ENCODE data around the gene PCDHGB6. TPM values are rescaled to one million over a fixed set of nuclear protein-coding genes. Genes with fewer than 3 reads are reported as not detected.
A peak's percentile ranks its signal among the peaks of the same experiment; 100 is the strongest.
"Not testable (repeated sequence)": the region's sequence is repeated elsewhere in the genome, so short reads cannot be mapped to it uniquely, and the experiment has no call there.

Gene PCDHGB6
- total RNA-seq, 1 experiment from 2014 or later: 0.22 TPM

DNA sequence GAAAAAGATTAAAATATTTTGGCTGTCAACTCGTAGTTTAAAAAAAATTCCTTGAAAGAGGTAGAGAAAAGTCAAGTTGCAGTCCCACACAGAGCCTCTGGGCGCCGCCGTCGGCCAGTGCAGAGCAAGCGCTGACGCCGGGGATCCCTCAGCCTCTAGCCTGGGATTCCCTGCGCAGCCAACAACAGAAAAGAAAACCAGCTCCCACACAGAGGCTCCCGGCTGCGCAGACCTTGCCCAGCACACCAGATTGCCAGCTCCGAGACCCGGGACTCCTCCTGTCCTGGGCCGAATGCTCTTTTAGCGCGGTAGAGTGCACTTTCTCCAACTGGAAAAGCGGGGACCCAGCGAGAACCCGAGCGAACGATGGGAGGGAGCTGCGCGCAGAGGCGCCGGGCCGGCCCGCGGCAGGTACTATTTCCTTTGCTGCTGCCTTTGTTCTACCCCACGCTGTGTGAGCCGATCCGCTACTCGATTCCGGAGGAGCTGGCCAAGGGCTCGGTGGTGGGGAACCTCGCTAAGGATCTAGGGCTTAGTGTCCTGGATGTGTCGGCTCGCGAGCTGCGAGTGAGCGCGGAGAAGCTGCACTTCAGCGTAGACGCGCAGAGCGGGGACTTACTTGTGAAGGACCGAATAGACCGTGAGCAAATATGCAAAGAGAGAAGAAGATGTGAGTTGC lies 9.8 kb downstream of the PCDHGB6 start, which contains the start of gene PCDHGB7:
PCDHGB7 (plus strand) TSS at position 184 of the 679 bp plus-strand sequence; CDS start at position 367, 183 bp downstream.
- H3K9me3 ChIP-seq (ENCODE audit: control insufficient read depth in 1 of 2, insufficient read depth in 1 of 2, low read depth in 1 of 2, low read length in 2 of 2): peaks cover 4 to 22% of the 10 kb centered on the region in 2 experiments; a peak in 2 of 4 replicates
- ATAC-seq (peak; percentile 51; the same call in 1 of the 2 replicates), DNase-seq (ENCODE audit: low read depth, low spot score) (peak; percentile 18)
- CTCF ChIA-PET: interaction anchor here (1.0 to 1.3 kb wide), 3 partner anchors 107 to 146 kb away, joined by 3 to 4 read pairs (median 3); no protein-coding TSS in a partner anchor
- H4K20me1 ChIP-seq (ENCODE audit: insufficient read depth); H2AFZ ChIP-seq (ENCODE audit: low read depth, low read length, poor library complexity, severe bottlenecking); POLR2A ChIA-PET; H3K27ac ChIP-seq (ENCODE audit: low read depth, low read length); intact Hi-C loops (cut with micrococcal nuclease); BruUV-seq (replicated peaks); H3K4me3 ChIP-seq (replicated peaks in 1 of 2; ENCODE audit: low read depth in 1 of 2, low read length in 2 of 2); RAD21 ChIA-PET (ENCODE audit: low non-redundant PET in 1 of 2, low total read pairs in 2 of 2, uncharacterized antibody in 2 of 2, unreplicated experiment in 2 of 2); H3K79me2 ChIP-seq (ENCODE audit: insufficient read depth, low read length); H3K27me3 ChIP-seq (ENCODE audit: insufficient read depth, low read length); H3K9me2 ChIP-seq (ENCODE audit: insufficient read depth); H3K9ac ChIP-seq (ENCODE audit: low read length); H3K36me3 ChIP-seq (ENCODE audit: control insufficient read depth in 1 of 2, insufficient read depth in 2 of 2, low read length in 2 of 2); H3K4me1 ChIP-seq (ENCODE audit: control insufficient read depth in 1 of 2, insufficient read depth in 2 of 2, low read length in 2 of 2); H3K4me2 ChIP-seq (ENCODE audit: low read length): not testable (repeated sequence)
- TF ChIP-seq, protein P1, sequence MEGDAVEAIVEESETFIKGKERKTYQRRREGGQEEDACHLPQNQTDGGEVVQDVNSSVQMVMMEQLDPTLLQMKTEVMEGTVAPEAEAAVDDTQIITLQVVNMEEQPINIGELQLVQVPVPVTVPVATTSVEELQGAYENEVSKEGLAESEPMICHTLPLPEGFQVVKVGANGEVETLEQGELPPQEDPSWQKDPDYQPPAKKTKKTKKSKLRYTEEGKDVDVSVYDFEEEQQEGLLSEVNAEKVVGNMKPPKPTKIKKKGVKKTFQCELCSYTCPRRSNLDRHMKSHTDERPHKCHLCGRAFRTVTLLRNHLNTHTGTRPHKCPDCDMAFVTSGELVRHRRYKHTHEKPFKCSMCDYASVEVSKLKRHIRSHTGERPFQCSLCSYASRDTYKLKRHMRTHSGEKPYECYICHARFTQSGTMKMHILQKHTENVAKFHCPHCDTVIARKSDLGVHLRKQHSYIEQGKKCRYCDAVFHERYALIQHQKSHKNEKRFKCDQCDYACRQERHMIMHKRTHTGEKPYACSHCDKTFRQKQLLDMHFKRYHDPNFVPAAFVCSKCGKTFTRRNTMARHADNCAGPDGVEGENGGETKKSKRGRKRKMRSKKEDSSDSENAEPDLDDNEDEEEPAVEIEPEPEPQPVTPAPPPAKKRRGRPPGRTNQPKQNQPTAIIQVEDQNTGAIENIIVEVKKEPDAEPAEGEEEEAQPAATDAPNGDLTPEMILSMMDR (IDR thresholded peaks at IDR 0.05 in 2 of 3, conservative IDR thresholded peaks at IDR 0.05 in 1 of 3; ENCODE audit: borderline replicate concordance in 1 of 3, insufficient read depth in 1 of 3, low read depth in 2 of 3, low read length in 2 of 3): peak; percentile 50 to 80 (median 58); a peak in 5 of 6 replicates
- TF ChIP-seq RAD21 (IDR thresholded peaks at IDR 0.05; ENCODE audit: low read depth): peak; percentile 77

DNA sequence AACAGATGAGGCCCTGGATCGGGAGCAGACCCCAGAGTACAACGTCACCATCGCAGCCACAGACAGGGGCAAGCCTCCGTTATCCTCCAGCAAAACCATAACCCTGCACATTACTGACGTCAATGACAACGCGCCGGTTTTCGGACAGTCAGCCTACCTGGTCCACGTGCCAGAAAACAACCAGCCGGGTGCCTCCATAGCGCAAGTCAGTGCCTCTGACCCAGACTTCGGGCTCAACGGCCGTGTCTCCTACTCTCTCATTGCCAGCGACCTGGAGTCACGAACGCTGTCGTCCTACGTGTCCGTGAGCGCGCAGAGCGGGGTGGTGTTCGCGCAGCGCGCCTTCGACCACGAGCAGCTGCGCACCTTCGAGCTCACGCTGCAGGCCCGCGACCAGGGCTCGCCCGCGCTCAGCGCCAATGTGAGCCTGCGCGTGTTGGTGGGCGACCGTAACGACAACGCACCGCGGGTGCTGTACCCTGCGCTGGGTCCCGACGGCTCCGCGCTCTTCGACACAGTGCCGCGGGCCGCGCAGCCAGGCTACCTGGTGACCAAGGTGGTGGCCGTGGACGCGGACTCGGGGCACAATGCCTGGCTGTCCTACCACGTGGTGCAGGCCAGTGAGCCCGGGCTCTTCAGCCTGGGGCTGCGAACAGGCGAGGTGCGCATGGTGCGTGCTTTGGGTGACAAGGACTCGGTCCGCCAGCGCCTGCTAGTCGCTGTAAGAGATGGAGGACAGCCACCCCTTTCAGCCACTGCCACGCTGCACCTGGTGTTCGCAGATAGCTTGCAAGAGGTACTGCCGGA lies 11.5 kb downstream of the PCDHGB6 start:
- ATAC-seq (no peak), DNase-seq (ENCODE audit: low read depth, low spot score) (no peak)
- Histone ChIP-seq H3K79me2 (ENCODE audit: insufficient read depth, low read length) (no peaks in the 10 kb centered on the region), H2AFZ (ENCODE audit: low read depth, low read length, poor library complexity, severe bottlenecking) (no peak overlapping the region), H3K36me3 (ENCODE audit: control insufficient read depth in 1 of 2, insufficient read depth in 2 of 2, low read length in 2 of 2) (no peaks in the 10 kb centered on the region), H3K9me2 (ENCODE audit: insufficient read depth) (no peaks in the 10 kb centered on the region), H3K4me3 (replicated peaks in 1 of 2; ENCODE audit: low read depth in 1 of 2, low read length in 2 of 2) (no peak overlapping the region), H3K4me2 (ENCODE audit: low read length) (no peak overlapping the region), H3K9ac (ENCODE audit: low read length) (no peak overlapping the region), H3K27me3 (ENCODE audit: insufficient read depth, low read length) (no peaks in the 10 kb centered on the region), H3K27ac (ENCODE audit: low read depth, low read length) (no peak overlapping the region), H3K4me1 (ENCODE audit: control insufficient read depth in 1 of 2, insufficient read depth in 2 of 2, low read length in 2 of 2) (no peaks in the 10 kb centered on the region), H3K9me3 (ENCODE audit: control insufficient read depth in 1 of 2, insufficient read depth in 1 of 2, low read depth in 1 of 2, low read length in 2 of 2) (peaks cover 4 to 22% of the 10 kb centered on the region in 2 experiments; a peak in 2 of 4 replicates), H4K20me1 (ENCODE audit: insufficient read depth) (no peaks in the 10 kb centered on the region)
- TF ChIP-seq RAD21 (IDR thresholded peaks at IDR 0.05; ENCODE audit: low read depth) (no peak), ZNF274 (IDR thresholded peaks at IDR 0.05; ENCODE audit: low read depth, low read length) (no peak), EZH2phosphoT487 (IDR thresholded peaks at IDR 0.05; ENCODE audit: borderline replicate concordance) (no peak)
- CTCF ChIA-PET: no interaction called here
- BruUV-seq (replicated peaks): no TSS peak
- intact Hi-C loops (cut with micrococcal nuclease): no loop called here
- RAD21 ChIA-PET (ENCODE audit: low non-redundant PET in 1 of 2, low total read pairs in 2 of 2, uncharacterized antibody in 2 of 2, unreplicated experiment in 2 of 2): no interaction called here
- POLR2A ChIA-PET: no interaction called here

Measured in HCT116 (cell line).